ENCODE results near the gene MFAP5. TPM values are rescaled to one million over a fixed set of nuclear protein-coding genes. Genes with fewer than 3 reads are reported as not detected.

The MFAP5 gene
- total and polyA plus RNA-seq, 12 donors: 12.3 to 53.0 (median 25.2) TPM

GRCh38 chr12:8647968-8648367 is 14.7 kb downstream of the MFAP5 start:
- no peak for ATAC-seq
- no peak overlapping the region for H3K4me3 ChIP-seq
- no peak for TF ChIP-seq CTCF (IDR thresholded peaks at IDR 0.05)
- no peak overlapping the region for H3K27ac ChIP-seq
- no peaks in the 10 kb centered on the region for H3K36me3 ChIP-seq
- WGBS, 2 donors: 69 to 70% methylated on average over 5 of the region's 5 CpGs
- H3K9me3 ChIP-seq: no peaks in the 10 kb centered on the region
- no peak for DNase-seq
- H3K27me3 ChIP-seq: peaks cover 0 to 3% (median 0%) of the 10 kb centered on the region in 7 donors
- no peaks in the 10 kb centered on the region for H3K4me1 ChIP-seq
- intact Hi-C loops (cut with DNase I): loop anchor here in 1 of 10 donors (1.0 kb wide), 1 partner anchor 19 kb away; no protein-coding TSS in a partner anchor

- DNase-seq: no peak
- no peaks in the 10 kb centered on the region for H3K9me3 ChIP-seq
- H3K27ac ChIP-seq: peak overlapping the region in 1 of 10 donors; percentile 49
- intact Hi-C loops (cut with DNase I): no loop called here
- H3K27me3 ChIP-seq: peaks cover 0 to 8% (median 0%) of the 10 kb centered on the region in 7 donors
- no peak for TF ChIP-seq CTCF (IDR thresholded peaks at IDR 0.05)
- H3K4me3 ChIP-seq: no peak overlapping the region
- H3K4me1 ChIP-seq: no peaks in the 10 kb centered on the region
- no peaks in the 10 kb centered on the region for H3K36me3 ChIP-seq
- 55 to 65% methylated on average over 5 of the region's 5 CpGs for WGBS, 2 donors
- ATAC-seq: no peak
These were observed 18.0 kb downstream of the MFAP5 start for GRCh38 chr12:8644345-8645248.

- TF ChIP-seq CTCF (IDR thresholded peaks at IDR 0.05): no peak
- WGBS, 2 donors: 89 to 96% methylated on average over 1 of the region's 1 CpG
- H3K4me3 ChIP-seq: no peak overlapping the region
- no peaks in the 10 kb centered on the region for H3K36me3 ChIP-seq
- intact Hi-C loops (cut with DNase I): no loop called here
- ATAC-seq (no peak), DNase-seq (no peak)
- no peak overlapping the region for H3K27ac ChIP-seq
- H3K27me3 ChIP-seq: peaks cover 0 to 8% (median 0%) of the 10 kb centered on the region in 7 donors
- no peaks in the 10 kb centered on the region for H3K4me1 ChIP-seq
- no peaks in the 10 kb centered on the region for H3K9me3 ChIP-seq
These were observed 19.9 kb downstream of the MFAP5 start for GRCh38 chr12:8642775-8643174.

- Histone ChIP-seq H3K4me3 (no peak overlapping the region), H3K27ac (no peak overlapping the region), H3K27me3 (peaks cover 0 to 9% (median 0%) of the 10 kb centered on the region in 7 donors), H3K4me1 (no peaks in the 10 kb centered on the region), H3K9me3 (no peaks in the 10 kb centered on the region), H3K36me3 (no peaks in the 10 kb centered on the region)
- intact Hi-C loops (cut with DNase I): no loop called here
- no peak for TF ChIP-seq CTCF (IDR thresholded peaks at IDR 0.05)
- WGBS, 2 donors: 74 to 83% methylated on average over 2 of the region's 2 CpGs
- DNase-seq (no peak), ATAC-seq (no peak)
These were observed 22.7 kb downstream of the MFAP5 start for GRCh38 chr12:8639936-8640335.
